ENCODE results near the gene BCL2.

The BCL2 gene

DNA sequence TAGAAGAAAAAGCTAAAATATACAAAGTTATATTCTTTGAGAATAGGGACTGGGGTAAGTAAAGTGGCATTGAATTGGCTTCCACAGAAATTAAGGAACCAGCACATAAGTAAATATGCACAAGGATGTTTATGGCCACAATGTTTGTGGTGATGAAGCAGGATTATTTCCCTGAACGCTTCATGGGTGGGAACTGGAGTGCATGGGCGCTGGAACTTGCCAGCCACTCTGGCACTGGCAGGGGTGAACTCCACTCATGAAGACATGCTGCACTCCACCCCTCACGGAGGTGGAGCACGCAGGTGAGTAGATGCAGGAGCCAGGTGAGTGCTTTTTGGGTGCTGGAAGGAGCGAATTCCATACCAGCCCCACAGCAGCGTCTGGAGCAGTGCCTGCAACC, 94.1 kb downstream of the BCL2 start:
- no peak overlapping the region for H3K27ac ChIP-seq
- TF ChIP-seq, protein P1, sequence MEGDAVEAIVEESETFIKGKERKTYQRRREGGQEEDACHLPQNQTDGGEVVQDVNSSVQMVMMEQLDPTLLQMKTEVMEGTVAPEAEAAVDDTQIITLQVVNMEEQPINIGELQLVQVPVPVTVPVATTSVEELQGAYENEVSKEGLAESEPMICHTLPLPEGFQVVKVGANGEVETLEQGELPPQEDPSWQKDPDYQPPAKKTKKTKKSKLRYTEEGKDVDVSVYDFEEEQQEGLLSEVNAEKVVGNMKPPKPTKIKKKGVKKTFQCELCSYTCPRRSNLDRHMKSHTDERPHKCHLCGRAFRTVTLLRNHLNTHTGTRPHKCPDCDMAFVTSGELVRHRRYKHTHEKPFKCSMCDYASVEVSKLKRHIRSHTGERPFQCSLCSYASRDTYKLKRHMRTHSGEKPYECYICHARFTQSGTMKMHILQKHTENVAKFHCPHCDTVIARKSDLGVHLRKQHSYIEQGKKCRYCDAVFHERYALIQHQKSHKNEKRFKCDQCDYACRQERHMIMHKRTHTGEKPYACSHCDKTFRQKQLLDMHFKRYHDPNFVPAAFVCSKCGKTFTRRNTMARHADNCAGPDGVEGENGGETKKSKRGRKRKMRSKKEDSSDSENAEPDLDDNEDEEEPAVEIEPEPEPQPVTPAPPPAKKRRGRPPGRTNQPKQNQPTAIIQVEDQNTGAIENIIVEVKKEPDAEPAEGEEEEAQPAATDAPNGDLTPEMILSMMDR (conservative IDR thresholded peaks at IDR 0.05): no peak
- TF ChIP-seq ZFX (IDR thresholded peaks at IDR 0.05): no peak

GRCh38 chr18:63224630-63225029, 94.9 kb downstream of the BCL2 start:
- no peak overlapping the region for H3K27ac ChIP-seq
- no peak for TF ChIP-seq ZFX (IDR thresholded peaks at IDR 0.05)
- TF ChIP-seq, protein P1 (conservative IDR thresholded peaks at IDR 0.05): no peak

GRCh38 chr18:63223837-63224236, 95.7 kb downstream of the BCL2 start:
- TF ChIP-seq ZFX (IDR thresholded peaks at IDR 0.05): no peak
- TF ChIP-seq, protein P1 (conservative IDR thresholded peaks at IDR 0.05): no peak
- no peak overlapping the region for H3K27ac ChIP-seq

DNA sequence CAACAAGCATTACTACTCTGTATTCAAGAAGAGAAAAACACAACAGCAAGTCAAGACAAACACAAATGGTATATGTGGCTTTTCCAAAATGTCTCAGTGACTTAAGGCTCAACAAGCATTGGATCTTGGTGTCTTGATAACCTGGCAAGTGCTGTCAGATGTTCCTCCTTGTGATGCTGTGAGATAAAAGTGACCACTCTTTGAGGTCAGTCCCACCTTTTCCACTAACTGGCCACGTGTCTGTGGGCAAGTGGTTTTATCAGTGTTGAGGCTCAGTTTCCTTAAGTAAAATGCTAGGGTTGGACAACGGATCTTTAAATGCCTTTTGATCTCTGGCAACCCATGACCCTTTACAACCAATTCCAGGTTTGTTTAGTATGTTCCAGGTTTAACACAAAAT, 98.7 kb downstream of the BCL2 start:
- TF ChIP-seq, protein P1 (conservative IDR thresholded peaks at IDR 0.05): no peak
- no peak for TF ChIP-seq ZFX (IDR thresholded peaks at IDR 0.05)
- H3K27ac ChIP-seq: no peak overlapping the region

- TF ChIP-seq ZFX (IDR thresholded peaks at IDR 0.05): no peak
- H3K27ac ChIP-seq: no peak overlapping the region
These were observed 101.1 kb downstream of the BCL2 start for GRCh38 chr18:63218472-63218871.

DNA sequence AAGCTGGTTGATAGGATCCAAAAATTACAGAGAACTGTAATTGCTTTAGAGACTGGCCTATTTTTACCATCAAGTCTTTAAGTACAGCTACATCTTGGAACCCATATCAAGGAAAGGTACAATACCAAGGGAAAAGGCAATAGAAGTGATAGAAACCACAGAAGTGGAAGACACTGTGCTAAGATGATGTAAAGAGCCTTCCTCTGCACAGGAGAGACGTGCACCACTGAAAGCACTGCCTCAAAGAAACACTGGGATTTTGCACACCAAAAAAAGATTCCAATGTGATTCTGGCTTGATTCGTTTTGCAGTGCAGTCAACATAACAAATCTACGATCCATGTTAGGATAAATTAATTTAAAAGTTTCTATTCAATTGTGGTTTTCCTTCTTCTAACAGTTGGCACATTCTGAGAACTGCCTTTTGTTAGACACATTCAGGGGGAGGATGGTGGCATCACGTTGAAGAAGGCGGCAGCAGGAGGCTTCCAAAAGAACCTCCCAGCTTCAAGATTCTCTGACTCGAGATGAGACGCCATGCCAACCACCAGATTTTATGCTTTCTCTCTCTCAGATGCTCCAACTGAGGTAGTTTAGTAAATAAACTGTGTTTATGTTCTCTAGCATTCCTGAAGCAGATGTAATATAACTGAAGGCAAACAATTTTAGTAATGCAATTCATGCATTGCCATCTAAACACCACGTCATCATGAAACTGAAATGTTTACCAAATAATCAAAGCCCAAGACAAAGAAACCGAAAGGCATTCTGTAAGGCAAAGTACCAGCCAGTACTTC, 102.9 kb downstream of the BCL2 start:
- TF ChIP-seq, protein P1 (conservative IDR thresholded peaks at IDR 0.05): no peak
- H3K27ac ChIP-seq: no peak overlapping the region

DNA sequence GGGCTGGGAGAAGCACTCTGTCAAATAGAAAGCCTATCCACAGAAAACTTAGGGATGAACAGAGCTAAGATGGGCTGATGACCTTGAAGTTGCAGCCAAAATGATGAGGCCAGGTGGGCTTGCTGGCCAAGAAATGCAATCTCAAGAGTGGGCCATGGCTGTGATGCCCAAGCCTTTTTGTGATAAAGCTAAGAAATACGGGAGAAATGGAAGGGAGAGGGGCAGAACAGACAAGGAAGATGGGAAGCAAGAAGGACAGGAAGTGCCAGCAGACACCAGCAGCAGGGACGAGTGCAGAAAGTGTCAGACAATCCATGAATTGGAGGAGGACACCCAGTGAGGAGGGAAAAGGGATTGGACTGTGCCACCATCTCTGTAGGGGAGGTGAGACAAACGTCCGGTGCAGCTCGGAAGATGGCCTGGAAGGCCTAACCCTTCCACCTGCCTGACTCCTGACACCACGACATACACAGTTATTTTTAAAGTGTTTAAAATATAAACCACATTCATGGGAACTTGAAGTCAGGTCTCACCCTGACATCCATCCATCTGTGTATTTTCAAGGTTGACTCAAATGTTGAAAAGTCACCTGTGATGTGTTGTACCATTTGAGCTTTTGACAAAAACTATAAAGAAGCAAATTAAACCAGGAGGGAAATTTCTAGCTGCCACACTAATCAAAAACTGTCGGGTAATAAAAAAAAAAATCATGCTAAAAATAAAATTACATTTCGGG, 105.5 kb downstream of the BCL2 start:
- TF ChIP-seq, protein P1 (conservative IDR thresholded peaks at IDR 0.05): no peak
- TF ChIP-seq ZFX (IDR thresholded peaks at IDR 0.05): no peak
- no peak overlapping the region for H3K27ac ChIP-seq

Data from C4-2B (cell line).